ENCODE measurements around the gene ATP1A4.

- no peak for TF ChIP-seq ELK4 (IDR thresholded peaks at IDR 0.05; ENCODE audit: borderline replicate concordance, low read depth, low read length)
- no peak for TF ChIP-seq KLF16 (tag by site-specific recombination; IDR thresholded peaks at IDR 0.05)
- TF ChIP-seq ZNF830 (tag by site-specific recombination; IDR thresholded peaks at IDR 0.05; ENCODE audit: low read depth): no peak
Observed at GRCh38 chr1:160186246-160186645, 34.8 kb downstream of the ATP1A4 start.
